K562 (cell line): ENCODE measurements around the gene ZNF736. TPM values are rescaled to one million over a fixed set of nuclear protein-coding genes. Genes with fewer than 3 reads are reported as not detected.

Experiments used
- BACH1 ChIP-seq: fragments of 200-800 bp; sonication (Bioruptor generic); IDR thresholded peaks from 2 replicates; pipeline ENCODE4 v1.6.1; 2016; ENCODE audit warnings: missing genetic modification characterization, missing compliant biosample characterization
- CCNT2 ChIP-seq: IDR thresholded peaks from 2 replicates; pipeline ENCODE4 v1.6.1; 2011; ENCODE audit warnings: borderline replicate concordance, low read depth, mild to moderate bottlenecking, moderate library complexity, mixed read lengths, low read length; ENCODE audit not compliant: insufficient read length; ENCODE audit errors: extremely low read depth
- IFI16 ChIP-seq: fragments of 250-450 bp; sonication (Bioruptor Pico); IDR thresholded peaks from 2 replicates; pipeline ENCODE4 v2.1.2; 2022; ENCODE audit warnings: mild to moderate bottlenecking, inconsistent platforms
- KHSRP ChIP-seq: fragments of 450-650 bp; IDR thresholded peaks from 2 replicates; pipeline ENCODE4 v1.6.1; 2017
- MEIS2 ChIP-seq: fragments of 450-650 bp; IDR thresholded peaks from 2 replicates; pipeline ENCODE4 v1.6.1; 2014; ENCODE audit warnings: mild to moderate bottlenecking; ENCODE audit not compliant: partially characterized antibody
- MTA2 ChIP-seq: fragments of 450-650 bp; IDR thresholded peaks from 2 replicates; pipeline ENCODE4 v1.6.1; 2016; ENCODE audit warnings: low read depth
- MYBL2 ChIP-seq, 2 experiments: fragments of 450-650 bp in 1 of 2; sonication (generic) in 1 of 2; formaldehyde crosslinking in 1 of 2; IDR thresholded peaks; 2 replicates each; pipeline versions ENCODE4 v1.6.1 to v1.8.1; 2017 to 2022; ENCODE audit warnings: borderline replicate concordance in 1 of 2, inconsistent platforms in 1 of 2, low read depth in 1 of 2, mild to moderate bottlenecking in 1 of 2, missing genetic modification reagents in 1 of 2, moderate library complexity in 1 of 2
- NCOA4 ChIP-seq: fragments of 450-650 bp; IDR thresholded peaks from 2 replicates; pipeline ENCODE4 v1.6.1; 2018; ENCODE audit warnings: mild to moderate bottlenecking; ENCODE audit not compliant: partially characterized antibody
- PCBP2 ChIP-seq: fragments of 200-400 bp; formaldehyde crosslinking; IDR thresholded peaks from 2 replicates; pipeline ENCODE4 v1.6.1; 2018; ENCODE audit warnings: low read length, low read depth, mild to moderate bottlenecking, moderate library complexity; ENCODE audit not compliant: poor library complexity, severe bottlenecking
- POLR2AphosphoS2 ChIP-seq: IDR thresholded peaks from 2 replicates; pipeline ENCODE4 v1.6.1; 2012; ENCODE audit warnings: low read length, improper control_type of control experiment
- POLR2G ChIP-seq: fragments of 200-400 bp; formaldehyde crosslinking; IDR thresholded peaks from 2 replicates; pipeline ENCODE4 v1.6.1; 2017; ENCODE audit warnings: low read depth, mild to moderate bottlenecking, antibody characterized with exemption, low read length, moderate library complexity
- ZSCAN29 ChIP-seq: fragments of 450-650 bp; IDR thresholded peaks from 2 replicates; pipeline ENCODE4 v1.6.1; 2017
- polyA plus RNA-seq, 8 experiments: library from polyadenylated mRNA; depleted of rRNA in 4 of 8; stranded (reverse) in 5 of 8; unstranded in 3 of 8; fragments of >200 nt; fragmentation: Nextera tagmentation in 2 of 8; fragmentation: Illumina TruSeq in 1 of 8; extraction: Ambion mirVana in 2 of 8; extraction: Trizol in 1 of 8; gene quantifications; 2 replicates each; pipeline versions ENCODE4 v1.2.1 to v1.2.3, GENCODE V29; 2011 to 2014; ENCODE audit warnings: inconsistent platforms in 1 of 8, missing spikeins in 1 of 8
- total RNA-seq, 7 experiments: library from RNA; depleted of rRNA in 6 of 7; stranded (reverse); fragments of >200 nt in 6 of 7; fragmentation: Illumina TruSeq in 2 of 7; extraction: Trizol in 2 of 7; gene quantifications; 2 replicates each; pipeline versions ENCODE4 v1.2.1 to v1.2.3, GENCODE V29; 2011 to 2021; ENCODE audit warnings: low replicate concordance in 1 of 7
- TF ChIP-seq, protein P1 (sequence below): sonication (generic); formaldehyde crosslinking; IDR thresholded peaks from 2 replicates; pipeline ENCODE4 v1.8.0; 2023; ENCODE audit warnings: missing genetic modification reagents, mild to moderate bottlenecking, borderline replicate concordance
- TF ChIP-seq, protein P2 (sequence below), 2 experiments: fragments of 450-650 bp in 1 of 2; sonication (generic) in 1 of 2; formaldehyde crosslinking in 1 of 2; IDR thresholded peaks in 1 of 2; conservative IDR thresholded peaks in 1 of 2; 2 replicates each; pipeline versions ENCODE4 v1.6.1 to v1.8.1; 2016 to 2023; ENCODE audit warnings: mild to moderate bottlenecking in 2 of 2, moderate library complexity in 2 of 2, inconsistent platforms in 1 of 2, missing genetic modification reagents in 1 of 2
- TF ChIP-seq, protein P3 (sequence below): fragments of 450-650 bp; formaldehyde crosslinking; IDR thresholded peaks from 2 replicates; pipeline ENCODE4 v1.4.0; 2020; ENCODE audit warnings: mild to moderate bottlenecking, mixed read lengths

ZNF736 gene
- total and polyA plus RNA-seq, 9 of the 15 experiments (the other 6 are each of a cell fraction or from before 2014, with no cell fraction given) = 2.7 to 15.6 (median 7.6) TPM

DNA sequence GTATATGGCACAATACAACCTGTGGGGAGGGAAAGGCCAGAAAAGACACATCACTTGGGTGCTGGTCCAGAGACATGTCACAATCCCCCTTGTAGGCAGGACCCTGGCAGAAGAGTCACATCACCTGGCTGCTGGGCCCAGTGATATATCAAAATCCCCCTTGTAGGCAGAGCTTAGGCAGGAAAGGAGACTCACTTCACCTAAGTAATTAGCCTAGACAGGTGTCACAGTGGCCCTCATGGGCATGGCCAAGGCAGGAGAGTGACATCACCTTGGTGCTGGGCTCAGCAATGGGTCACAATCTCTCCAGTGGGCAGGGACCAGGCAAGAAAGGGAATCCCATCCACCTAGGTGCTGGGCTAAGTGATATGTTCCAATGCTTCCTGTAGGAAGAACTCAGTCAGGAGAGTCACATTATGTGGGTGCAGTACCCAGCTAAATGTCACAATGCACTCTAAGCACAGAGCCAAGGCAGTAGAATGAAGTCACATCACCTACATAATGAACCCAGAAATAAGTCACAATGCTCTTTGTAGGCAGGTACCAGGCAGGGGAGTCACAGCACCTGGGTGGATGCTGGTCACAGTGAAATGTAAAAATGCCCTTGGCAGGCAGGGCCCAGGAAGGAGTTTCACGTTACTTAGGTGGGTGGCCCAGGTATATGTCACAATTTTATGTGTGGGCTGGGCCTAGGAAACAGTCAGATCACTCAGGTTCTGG lies 18.9 kb upstream of the ZNF736 start (continued):
- TF ChIP-seq, protein P1, sequence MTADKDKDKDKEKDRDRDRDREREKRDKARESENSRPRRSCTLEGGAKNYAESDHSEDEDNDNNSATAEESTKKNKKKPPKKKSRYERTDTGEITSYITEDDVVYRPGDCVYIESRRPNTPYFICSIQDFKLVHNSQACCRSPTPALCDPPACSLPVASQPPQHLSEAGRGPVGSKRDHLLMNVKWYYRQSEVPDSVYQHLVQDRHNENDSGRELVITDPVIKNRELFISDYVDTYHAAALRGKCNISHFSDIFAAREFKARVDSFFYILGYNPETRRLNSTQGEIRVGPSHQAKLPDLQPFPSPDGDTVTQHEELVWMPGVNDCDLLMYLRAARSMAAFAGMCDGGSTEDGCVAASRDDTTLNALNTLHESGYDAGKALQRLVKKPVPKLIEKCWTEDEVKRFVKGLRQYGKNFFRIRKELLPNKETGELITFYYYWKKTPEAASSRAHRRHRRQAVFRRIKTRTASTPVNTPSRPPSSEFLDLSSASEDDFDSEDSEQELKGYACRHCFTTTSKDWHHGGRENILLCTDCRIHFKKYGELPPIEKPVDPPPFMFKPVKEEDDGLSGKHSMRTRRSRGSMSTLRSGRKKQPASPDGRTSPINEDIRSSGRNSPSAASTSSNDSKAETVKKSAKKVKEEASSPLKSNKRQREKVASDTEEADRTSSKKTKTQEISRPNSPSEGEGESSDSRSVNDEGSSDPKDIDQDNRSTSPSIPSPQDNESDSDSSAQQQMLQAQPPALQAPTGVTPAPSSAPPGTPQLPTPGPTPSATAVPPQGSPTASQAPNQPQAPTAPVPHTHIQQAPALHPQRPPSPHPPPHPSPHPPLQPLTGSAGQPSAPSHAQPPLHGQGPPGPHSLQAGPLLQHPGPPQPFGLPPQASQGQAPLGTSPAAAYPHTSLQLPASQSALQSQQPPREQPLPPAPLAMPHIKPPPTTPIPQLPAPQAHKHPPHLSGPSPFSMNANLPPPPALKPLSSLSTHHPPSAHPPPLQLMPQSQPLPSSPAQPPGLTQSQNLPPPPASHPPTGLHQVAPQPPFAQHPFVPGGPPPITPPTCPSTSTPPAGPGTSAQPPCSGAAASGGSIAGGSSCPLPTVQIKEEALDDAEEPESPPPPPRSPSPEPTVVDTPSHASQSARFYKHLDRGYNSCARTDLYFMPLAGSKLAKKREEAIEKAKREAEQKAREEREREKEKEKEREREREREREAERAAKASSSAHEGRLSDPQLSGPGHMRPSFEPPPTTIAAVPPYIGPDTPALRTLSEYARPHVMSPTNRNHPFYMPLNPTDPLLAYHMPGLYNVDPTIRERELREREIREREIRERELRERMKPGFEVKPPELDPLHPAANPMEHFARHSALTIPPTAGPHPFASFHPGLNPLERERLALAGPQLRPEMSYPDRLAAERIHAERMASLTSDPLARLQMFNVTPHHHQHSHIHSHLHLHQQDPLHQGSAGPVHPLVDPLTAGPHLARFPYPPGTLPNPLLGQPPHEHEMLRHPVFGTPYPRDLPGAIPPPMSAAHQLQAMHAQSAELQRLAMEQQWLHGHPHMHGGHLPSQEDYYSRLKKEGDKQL = no peak
- TF ChIP-seq MYBL2 (IDR thresholded peaks at IDR 0.05; ENCODE audit: low read depth) (no peak), MYBL2 (CRISPR knock-in tag; IDR thresholded peaks at IDR 0.05; ENCODE audit: borderline replicate concordance) (no peak), MEIS2 (no peak), BACH1 (tag) (no peak), POLR2G (no peak), IFI16 (no peak), POLR2AphosphoS2 (no peak), ZSCAN29 (no peak), PCBP2 (no peak), NCOA4 (no peak), MTA2 (no peak), KHSRP (no peak), CCNT2 (no peak)
- TF ChIP-seq, protein P2, sequence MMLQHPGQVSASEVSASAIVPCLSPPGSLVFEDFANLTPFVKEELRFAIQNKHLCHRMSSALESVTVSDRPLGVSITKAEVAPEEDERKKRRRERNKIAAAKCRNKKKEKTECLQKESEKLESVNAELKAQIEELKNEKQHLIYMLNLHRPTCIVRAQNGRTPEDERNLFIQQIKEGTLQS (IDR thresholded peaks at IDR 0.05) = no peak
- TF ChIP-seq, protein P2 (CRISPR knock-in tag; conservative IDR thresholded peaks at IDR 0.05) = no peak
- TF ChIP-seq, protein P3, sequence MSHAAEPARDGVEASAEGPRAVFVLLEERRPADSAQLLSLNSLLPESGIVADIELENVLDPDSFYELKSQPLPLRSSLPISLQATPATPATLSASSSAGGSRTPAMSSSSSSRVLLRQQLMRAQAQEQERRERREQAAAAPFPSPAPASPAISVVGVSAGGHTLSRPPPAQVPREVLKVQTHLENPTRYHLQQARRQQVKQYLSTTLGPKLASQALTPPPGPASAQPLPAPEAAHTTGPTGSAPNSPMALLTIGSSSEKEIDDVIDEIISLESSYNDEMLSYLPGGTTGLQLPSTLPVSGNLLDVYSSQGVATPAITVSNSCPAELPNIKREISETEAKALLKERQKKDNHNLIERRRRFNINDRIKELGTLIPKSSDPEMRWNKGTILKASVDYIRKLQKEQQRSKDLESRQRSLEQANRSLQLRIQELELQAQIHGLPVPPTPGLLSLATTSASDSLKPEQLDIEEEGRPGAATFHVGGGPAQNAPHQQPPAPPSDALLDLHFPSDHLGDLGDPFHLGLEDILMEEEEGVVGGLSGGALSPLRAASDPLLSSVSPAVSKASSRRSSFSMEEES (CRISPR knock-in tag) = no peak
